Osteoblast (primary cell): Measurements from ENCODE around the gene NRG2. TPM values are rescaled to one million over a fixed set of nuclear protein-coding genes. Genes with fewer than 3 reads are reported as not detected.
A peak's percentile ranks its signal among the peaks of the same experiment; 100 is the strongest.

Source experiments
- DNase-seq: peaks from one replicate; pipeline ENCODE4 v3.0.0; 2011; ENCODE audit warnings: low spot score, mixed read lengths; ENCODE audit not compliant: insufficient read length; ENCODE audit errors: missing footprints
- H2AFZ ChIP-seq: 2 replicates; pipeline ENCODE4 v1.6.0; 2011; ENCODE audit warnings: mild to moderate bottlenecking, low read length
- H3K27ac ChIP-seq: 2 replicates; pipeline ENCODE4 v1.5.1; 2011; ENCODE audit warnings: mild to moderate bottlenecking, low read depth, low read length, moderate library complexity
- H3K27me3 ChIP-seq: 2 replicates; pipeline ENCODE4 v1.6.0; 2012; ENCODE audit warnings: mild to moderate bottlenecking, control low read depth, inconsistent platforms, low read length, moderate library complexity; ENCODE audit not compliant: insufficient read depth
- H3K36me3 ChIP-seq: 2 replicates; pipeline ENCODE4 v1.5.1; 2011; ENCODE audit warnings: mild to moderate bottlenecking, low read length, control low read depth, moderate library complexity; ENCODE audit not compliant: insufficient read depth
- H3K4me1 ChIP-seq: 2 replicates; pipeline ENCODE4 v1.5.1; 2011; ENCODE audit warnings: mild to moderate bottlenecking, low read length, control low read depth, moderate library complexity; ENCODE audit not compliant: insufficient read depth
- H3K4me2 ChIP-seq: 2 replicates; pipeline ENCODE4 v1.6.0; 2011; ENCODE audit warnings: mild to moderate bottlenecking, low read length; ENCODE audit not compliant: insufficient read depth
- H3K4me3 ChIP-seq: fragments of 200-600 bp; sonication (generic); 3 replicates; pipeline ENCODE4 v1.5.1; 2012; ENCODE audit warnings: mild to moderate bottlenecking, low read length, inconsistent platforms; ENCODE audit not compliant: insufficient read depth
- H3K79me2 ChIP-seq: 2 replicates; pipeline ENCODE4 v1.6.0; 2012; ENCODE audit warnings: mild to moderate bottlenecking, low read length, control low read depth, inconsistent platforms; ENCODE audit not compliant: insufficient read depth
- H3K9me3 ChIP-seq: 2 replicates; pipeline ENCODE4 v1.5.1; 2011; ENCODE audit warnings: low read depth, low read length, control low read depth
- H4K20me1 ChIP-seq: 2 replicates; pipeline ENCODE4 v1.6.0; 2012; ENCODE audit warnings: mild to moderate bottlenecking, low read length, control low read depth; ENCODE audit not compliant: insufficient read depth
- CTCF ChIP-seq: IDR thresholded peaks from 2 replicates; pipeline ENCODE4 v1.5.1; 2011; ENCODE audit warnings: mild to moderate bottlenecking, low read depth, low read length, moderate library complexity; ENCODE audit errors: extremely low read depth
- total RNA-seq: library from RNA; depleted of rRNA; stranded (reverse); fragments of >200 nt; gene quantifications from 2 replicates; pipeline ENCODE4 v1.2.3, GENCODE V29; 2012

The NRG2 gene
- total RNA-seq, 1 donor: 0.72 TPM

- Histone ChIP-seq H3K79me2 (no peaks in the 10 kb centered on the region), H3K9me3 (no peaks in the 10 kb centered on the region), H3K36me3 (no peaks in the 10 kb centered on the region), H3K27ac (no peak overlapping the region), H2AFZ (no peak overlapping the region), H3K4me1 (no peaks in the 10 kb centered on the region), H3K27me3 (peaks cover 24% of the 10 kb centered on the region), H3K4me3 (no peak overlapping the region), H3K4me2 (no peak overlapping the region), H4K20me1 (no peaks in the 10 kb centered on the region)
- TF ChIP-seq CTCF: no peak
- DNase-seq: peak; percentile 9
Observed at GRCh38 chr5:139803978-139804377, 239.1 kb downstream of the NRG2 start.

- Histone ChIP-seq H3K9me3 (no peaks in the 10 kb centered on the region), H3K79me2 (no peaks in the 10 kb centered on the region), H3K4me3 (no peak overlapping the region), H3K27me3 (peaks cover 67% of the 10 kb centered on the region), H3K36me3 (no peaks in the 10 kb centered on the region), H3K4me1 (no peaks in the 10 kb centered on the region), H3K27ac (no peak overlapping the region), H4K20me1 (no peaks in the 10 kb centered on the region), H2AFZ (no peak overlapping the region), H3K4me2 (no peak overlapping the region)
- peak; percentile 51 for DNase-seq
- no peak for TF ChIP-seq CTCF
Observed at GRCh38 chr5:139799359-139799758, 243.7 kb downstream of the NRG2 start.

GRCh38 chr5:139798883-139799282 lies 244.2 kb downstream of the NRG2 start:
- Histone ChIP-seq H3K4me2 (no peak overlapping the region), H3K4me1 (no peaks in the 10 kb centered on the region), H3K79me2 (no peaks in the 10 kb centered on the region), H3K36me3 (no peaks in the 10 kb centered on the region), H2AFZ (no peak overlapping the region), H3K4me3 (no peak overlapping the region), H3K27ac (no peak overlapping the region), H3K9me3 (no peaks in the 10 kb centered on the region), H4K20me1 (no peaks in the 10 kb centered on the region), H3K27me3 (peaks cover 72% of the 10 kb centered on the region)
- DNase-seq: peak; percentile 32
- no peak for TF ChIP-seq CTCF

GRCh38 chr5:139797856-139798510 lies 245.1 kb downstream of the NRG2 start:
- DNase-seq: peak; percentile 73
- Histone ChIP-seq H3K4me3 (no peak overlapping the region), H4K20me1 (no peaks in the 10 kb centered on the region), H3K4me2 (no peak overlapping the region), H3K9me3 (no peaks in the 10 kb centered on the region), H3K27ac (no peak overlapping the region), H3K79me2 (no peaks in the 10 kb centered on the region), H2AFZ (no peak overlapping the region), H3K4me1 (no peaks in the 10 kb centered on the region), H3K36me3 (no peaks in the 10 kb centered on the region), H3K27me3 (peaks cover 75% of the 10 kb centered on the region)
- TF ChIP-seq CTCF: no peak
